ENCODE measurements around the gene PID1. TPM values are rescaled to one million over a fixed set of nuclear protein-coding genes. Genes with fewer than 3 reads are reported as not detected.

Gene PID1
- total RNA-seq, 1 donor from 2014 or later: 5.3 TPM

GRCh38 chr2:229126066-229126465 is 145.0 kb downstream of the PID1 start:
- Mint-ChIP-seq H3K36me3 (ENCODE audit: unreplicated experiment) (no peaks in the 10 kb centered on the region), H3K27me3 (ENCODE audit: unreplicated experiment) (no peaks in the 10 kb centered on the region), H3K4me1 (ENCODE audit: low read depth, unreplicated experiment) (no peaks in the 10 kb centered on the region), H3K9me3 (ENCODE audit: unreplicated experiment) (no peaks in the 10 kb centered on the region), H3K4me3 (ENCODE audit: unreplicated experiment) (no peak overlapping the region), H3K27ac (ENCODE audit: unreplicated experiment) (no peak overlapping the region)
- DNase-seq: no peak
- TF ChIP-seq CTCF (IDR thresholded peaks at IDR 0.05; ENCODE audit: partially characterized antibody, unreplicated experiment): no peak

GRCh38 chr2:229124136-229124535 is 147.0 kb downstream of the PID1 start:
- DNase-seq: no peak
- Mint-ChIP-seq H3K4me3 (ENCODE audit: unreplicated experiment) (no peak overlapping the region), H3K9me3 (ENCODE audit: unreplicated experiment) (no peaks in the 10 kb centered on the region), H3K27ac (ENCODE audit: unreplicated experiment) (no peak overlapping the region), H3K27me3 (ENCODE audit: unreplicated experiment) (no peaks in the 10 kb centered on the region), H3K36me3 (ENCODE audit: unreplicated experiment) (no peaks in the 10 kb centered on the region), H3K4me1 (ENCODE audit: low read depth, unreplicated experiment) (no peaks in the 10 kb centered on the region)
- no peak for TF ChIP-seq CTCF (IDR thresholded peaks at IDR 0.05; ENCODE audit: partially characterized antibody, unreplicated experiment)

- H3K9me3 Mint-ChIP-seq (ENCODE audit: unreplicated experiment): no peaks in the 10 kb centered on the region
- no peaks in the 10 kb centered on the region for H3K27me3 Mint-ChIP-seq (ENCODE audit: unreplicated experiment)
These were observed 152.2 kb downstream of the PID1 start for GRCh38 chr2:229118927-229119326.

GRCh38 chr2:229118336-229118735 is 152.8 kb downstream of the PID1 start:
- H3K4me1 Mint-ChIP-seq (ENCODE audit: low read depth, unreplicated experiment): no peaks in the 10 kb centered on the region
- H3K4me3 Mint-ChIP-seq (ENCODE audit: unreplicated experiment): no peak overlapping the region
- no peak for DNase-seq
- no peak overlapping the region for H3K27ac Mint-ChIP-seq (ENCODE audit: unreplicated experiment)
- no peaks in the 10 kb centered on the region for H3K27me3 Mint-ChIP-seq (ENCODE audit: unreplicated experiment)
- no peaks in the 10 kb centered on the region for H3K9me3 Mint-ChIP-seq (ENCODE audit: unreplicated experiment)
- no peaks in the 10 kb centered on the region for H3K36me3 Mint-ChIP-seq (ENCODE audit: unreplicated experiment)
- TF ChIP-seq CTCF (IDR thresholded peaks at IDR 0.05; ENCODE audit: partially characterized antibody, unreplicated experiment): no peak

More at GRCh38 chr2:229118927-229119326, 152.2 kb downstream of the PID1 start:
- no peak for TF ChIP-seq CTCF (IDR thresholded peaks at IDR 0.05; ENCODE audit: partially characterized antibody, unreplicated experiment)
- no peak overlapping the region for H3K4me3 Mint-ChIP-seq (ENCODE audit: unreplicated experiment)
- no peak overlapping the region for H3K27ac Mint-ChIP-seq (ENCODE audit: unreplicated experiment)
- H3K36me3 Mint-ChIP-seq (ENCODE audit: unreplicated experiment): no peaks in the 10 kb centered on the region
- H3K4me1 Mint-ChIP-seq (ENCODE audit: low read depth, unreplicated experiment): no peaks in the 10 kb centered on the region
- DNase-seq: no peak

GRCh38 chr2:229111744-229112143 is 159.3 kb downstream of the PID1 start:
- Mint-ChIP-seq H3K4me1 (ENCODE audit: low read depth, unreplicated experiment) (no peaks in the 10 kb centered on the region), H3K4me3 (ENCODE audit: unreplicated experiment) (no peak overlapping the region), H3K36me3 (ENCODE audit: unreplicated experiment) (no peaks in the 10 kb centered on the region), H3K9me3 (ENCODE audit: unreplicated experiment) (no peaks in the 10 kb centered on the region), H3K27ac (ENCODE audit: unreplicated experiment) (no peak overlapping the region), H3K27me3 (ENCODE audit: unreplicated experiment) (no peaks in the 10 kb centered on the region)
- no peak for DNase-seq
- TF ChIP-seq CTCF (IDR thresholded peaks at IDR 0.05; ENCODE audit: partially characterized antibody, unreplicated experiment): no peak
